Adipocyte (in vitro differentiated cells): ENCODE data around the gene RASGRP3.

Experiments
- DNase-seq: peaks from one replicate; pipeline ENCODE4 v3.0.0-alpha.2; 2015; ENCODE audit warnings: low read depth
- H3K27me3 ChIP-seq: replicated peaks from 2 replicates; pipeline ENCODE4 v1.7.0; 2013; ENCODE audit warnings: mild to moderate bottlenecking, low read length, moderate library complexity; ENCODE audit not compliant: control insufficient read depth, insufficient read depth
- H3K36me3 ChIP-seq: 2 replicates; pipeline ENCODE4 v1.7.0; 2013; ENCODE audit warnings: low read length, mild to moderate bottlenecking, moderate library complexity; ENCODE audit not compliant: control insufficient read depth, insufficient read depth, severe bottlenecking
- H3K4me1 ChIP-seq: 2 replicates; pipeline ENCODE4 v1.7.0; 2013; ENCODE audit warnings: mild to moderate bottlenecking, low read length, moderate library complexity; ENCODE audit not compliant: control insufficient read depth, insufficient read depth
- H3K4me3 ChIP-seq: 2 replicates; pipeline ENCODE4 v1.7.0; 2013; ENCODE audit warnings: mild to moderate bottlenecking, low read length, moderate library complexity
- H3K9ac ChIP-seq: 2 replicates; pipeline ENCODE4 v1.7.0; 2013; ENCODE audit warnings: mild to moderate bottlenecking, low read length, moderate library complexity
- H3K9me3 ChIP-seq: 2 replicates; pipeline ENCODE4 v1.7.0; 2013; ENCODE audit warnings: mild to moderate bottlenecking, low read length, moderate library complexity; ENCODE audit not compliant: control insufficient read depth

RASGRP3 gene

DNA sequence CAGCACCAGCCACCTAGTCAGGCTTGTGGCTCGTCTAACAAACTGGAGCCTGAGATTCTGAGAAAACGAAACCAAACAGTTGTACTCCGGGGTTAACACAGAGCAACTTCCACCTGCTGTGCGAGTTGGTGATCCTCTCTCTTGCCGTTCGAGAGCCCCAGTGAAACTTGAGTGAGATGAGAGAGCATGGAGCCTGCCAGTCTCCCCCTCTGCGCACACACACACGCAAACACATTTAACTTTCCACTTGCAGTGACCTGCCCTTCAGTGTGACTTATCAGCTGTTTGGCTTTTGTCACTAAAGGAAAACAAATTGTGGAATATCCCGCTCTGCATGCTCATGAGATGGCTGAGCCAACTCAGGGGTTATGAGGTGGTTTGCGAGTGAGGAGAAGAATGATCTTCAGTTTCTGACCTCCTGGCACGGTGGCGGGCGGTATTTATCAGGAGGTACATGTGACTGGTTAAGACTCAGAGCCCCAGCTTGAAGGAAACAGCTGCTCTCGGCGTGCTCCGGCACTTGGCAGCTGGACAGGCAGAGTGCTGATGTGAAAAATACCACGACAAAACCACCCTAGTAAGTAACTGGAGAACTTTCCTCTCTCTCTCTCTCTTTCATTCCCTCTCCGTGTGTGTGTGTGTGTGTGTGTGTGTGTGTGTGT lies at the start of gene RASGRP3:
Gene RASGRP3 (plus strand): TSS at position 519 of the 662 bp plus-strand sequence. CDS start 38,488 bp downstream, outside the sequence.
- DNase-seq, result peak; percentile 90
- Histone ChIP-seq H3K4me3 (peak within 1 kb of the TSS; percentile 87), H3K9ac (peak within 1 kb of the TSS; percentile 62), H3K9me3 (no peaks in the 10 kb centered on the region), H3K36me3 (no peaks in the 10 kb centered on the region), H3K27me3 (peaks cover 6% of the 10 kb centered on the region), H3K4me1 (peaks cover 5% of the 10 kb centered on the region)

DNA sequence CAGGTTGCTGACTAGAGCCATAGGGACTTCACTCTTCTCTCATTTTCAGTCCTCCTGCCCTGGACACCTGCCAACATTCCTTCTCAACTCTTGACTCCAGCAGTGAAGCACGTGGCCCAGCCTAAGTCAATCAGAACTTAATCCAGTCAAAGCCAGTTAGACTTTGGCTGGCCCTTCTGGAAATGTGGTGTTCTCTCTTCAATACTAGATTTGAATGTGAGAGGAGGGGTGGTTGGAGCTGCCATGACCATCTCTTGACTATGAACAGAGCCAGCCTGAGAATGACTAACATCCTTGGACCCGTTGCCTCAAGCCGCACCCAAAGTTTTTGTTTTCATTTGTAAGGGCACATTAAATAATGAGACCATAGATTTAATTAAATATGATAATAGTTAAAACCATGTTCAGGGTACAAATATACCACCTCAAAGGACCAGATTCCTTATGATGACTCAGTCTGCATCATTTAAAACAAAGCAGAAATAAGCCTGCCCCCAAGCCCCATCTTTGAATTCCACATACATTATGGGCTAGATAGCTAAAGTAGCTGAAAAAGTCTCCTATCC lies 49.7 kb upstream of the RASGRP3 start:
- Histone ChIP-seq H3K4me3 (no peak overlapping the region), H3K4me1 (no peaks in the 10 kb centered on the region), H3K36me3 (no peaks in the 10 kb centered on the region), H3K9ac (no peak overlapping the region), H3K9me3 (no peaks in the 10 kb centered on the region), H3K27me3 (no peaks in the 10 kb centered on the region)
- peak; percentile 57 for DNase-seq

- no peaks in the 10 kb centered on the region for H3K9me3 ChIP-seq
- no peak overlapping the region for H3K4me3 ChIP-seq
- no peak overlapping the region for H3K9ac ChIP-seq
- peaks cover 4% of the 10 kb centered on the region for H3K4me1 ChIP-seq
- no peaks in the 10 kb centered on the region for H3K27me3 ChIP-seq
- no peaks in the 10 kb centered on the region for H3K36me3 ChIP-seq
- DNase-seq, result no peak
Measured at GRCh38 chr2:33430077-33430476, 46.4 kb upstream of the RASGRP3 start.

GRCh38 chr2:33430856-33431255 lies 45.6 kb upstream of the RASGRP3 start:
- H3K27me3 ChIP-seq, result no peaks in the 10 kb centered on the region
- no peak overlapping the region for H3K9ac ChIP-seq
- H3K9me3 ChIP-seq, result no peaks in the 10 kb centered on the region
- no peak overlapping the region for H3K4me3 ChIP-seq
- H3K36me3 ChIP-seq, result no peaks in the 10 kb centered on the region
- peaks cover 4% of the 10 kb centered on the region for H3K4me1 ChIP-seq
- DNase-seq, result no peak

DNA sequence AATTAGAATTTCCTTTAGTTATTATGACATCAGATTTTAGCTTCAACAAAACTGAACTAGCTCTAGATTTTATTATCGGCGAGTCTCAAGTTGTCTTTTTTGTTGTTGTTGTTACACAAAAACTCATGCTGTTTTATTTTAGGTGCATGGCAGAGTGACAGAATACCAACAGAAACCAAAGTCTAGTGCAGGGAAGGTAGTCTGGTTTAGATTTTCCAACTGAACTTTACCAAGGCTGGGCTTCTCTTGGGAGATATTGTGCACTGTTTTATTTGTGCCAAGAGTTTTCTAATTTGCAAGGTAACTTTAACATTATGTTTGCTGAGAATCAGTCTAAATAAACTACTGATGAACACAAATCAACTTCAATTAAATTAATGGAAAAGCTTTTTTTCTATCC lies 43.6 kb upstream of the RASGRP3 start:
- H3K9ac ChIP-seq, result no peak overlapping the region
- H3K27me3 ChIP-seq, result no peaks in the 10 kb centered on the region
- H3K9me3 ChIP-seq, result no peaks in the 10 kb centered on the region
- peaks cover 10% of the 10 kb centered on the region for H3K4me1 ChIP-seq
- no peak for DNase-seq
- no peaks in the 10 kb centered on the region for H3K36me3 ChIP-seq
- H3K4me3 ChIP-seq, result no peak overlapping the region

DNA sequence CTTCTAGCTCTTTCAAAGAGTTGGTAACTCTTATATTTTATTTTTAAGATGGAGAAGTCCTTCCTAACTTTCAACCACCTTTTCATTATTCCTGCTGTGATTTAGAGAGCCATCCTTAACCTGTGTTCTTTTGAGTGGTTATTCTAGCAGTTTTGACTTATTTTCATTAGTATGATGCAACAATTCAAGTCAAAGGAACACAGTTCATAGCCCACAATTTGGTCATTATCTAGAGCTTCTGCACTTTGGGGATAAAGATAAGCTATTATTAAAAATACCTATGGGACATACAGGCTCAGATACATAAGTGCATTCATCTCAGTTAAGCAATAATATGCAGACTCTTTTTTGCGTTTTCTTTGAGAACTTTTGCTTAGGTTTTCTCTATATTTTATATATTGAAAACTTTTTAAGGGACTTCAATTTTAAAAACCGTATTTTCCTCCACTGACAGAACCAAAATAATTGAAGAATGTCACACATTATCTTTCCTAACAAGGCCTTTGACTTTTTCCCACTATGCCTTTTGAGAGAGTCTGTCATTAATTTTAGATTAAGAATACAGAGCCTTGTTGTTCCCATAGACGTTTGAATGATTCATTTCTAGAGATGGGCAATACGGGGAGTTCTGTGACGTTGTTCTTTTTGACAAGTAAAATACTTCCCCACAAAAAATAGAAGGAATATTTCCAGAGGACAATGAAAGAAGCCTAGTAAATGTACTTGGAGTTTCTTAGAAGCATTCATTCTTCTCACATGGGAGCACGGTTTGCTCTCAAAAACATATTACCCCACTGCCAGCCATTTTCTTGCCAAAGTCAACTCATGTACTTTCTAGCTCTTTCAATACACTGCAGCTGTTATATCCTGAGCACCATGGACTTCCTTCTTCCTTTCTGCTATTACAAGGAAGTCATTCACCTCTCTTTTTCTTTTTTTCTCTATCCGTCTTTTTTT lies 42.9 kb upstream of the RASGRP3 start:
- Histone ChIP-seq H3K27me3 (no peaks in the 10 kb centered on the region), H3K4me3 (no peak overlapping the region), H3K36me3 (no peaks in the 10 kb centered on the region), H3K9me3 (no peaks in the 10 kb centered on the region), H3K9ac (no peak overlapping the region), H3K4me1 (peaks cover 14% of the 10 kb centered on the region)
- no peak for DNase-seq

DNA sequence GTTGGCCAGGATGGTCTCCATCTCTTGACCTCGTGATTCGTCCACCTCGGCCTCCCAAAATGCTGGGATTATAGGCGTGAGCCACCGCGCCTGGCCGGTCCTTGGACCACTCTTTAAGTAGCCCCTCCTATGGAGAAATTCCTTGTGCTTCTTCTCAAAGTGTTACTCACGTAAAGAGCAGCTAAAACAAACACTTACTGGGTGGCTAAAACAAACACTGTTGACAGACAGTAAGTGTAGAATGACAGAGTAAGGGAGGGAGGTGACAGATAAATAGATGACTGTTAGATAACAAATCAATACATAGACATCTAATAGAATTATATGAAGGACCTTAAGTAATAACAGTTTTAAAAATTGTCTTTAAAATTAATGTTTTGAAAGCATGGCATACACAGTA lies 40.9 kb upstream of the RASGRP3 start:
- H3K4me1 ChIP-seq, result peaks cover 14% of the 10 kb centered on the region
- no peak for DNase-seq
- no peaks in the 10 kb centered on the region for H3K36me3 ChIP-seq
- H3K4me3 ChIP-seq, result no peak overlapping the region
- no peaks in the 10 kb centered on the region for H3K9me3 ChIP-seq
- no peaks in the 10 kb centered on the region for H3K27me3 ChIP-seq
- H3K9ac ChIP-seq, result no peak overlapping the region

DNA sequence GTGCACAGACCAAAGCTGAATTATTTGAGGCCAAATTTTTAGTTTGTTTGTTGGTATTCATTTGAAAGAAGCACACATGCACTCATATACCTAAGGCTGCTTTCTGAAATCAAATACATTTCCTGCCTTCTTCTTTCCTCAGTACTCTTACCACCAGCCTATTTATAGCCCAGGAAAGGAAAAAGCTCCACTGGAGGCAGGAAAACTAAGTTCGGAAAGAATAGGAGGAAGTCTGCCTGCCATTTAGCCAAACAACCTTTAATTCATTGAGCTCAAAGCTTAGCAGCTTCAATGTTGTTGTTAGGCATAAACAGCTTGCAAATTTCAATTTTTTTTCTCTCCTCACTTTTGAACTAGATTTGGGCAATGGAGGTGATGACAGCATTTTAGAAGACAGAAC lies 40.4 kb upstream of the RASGRP3 start:
- Histone ChIP-seq H3K27me3 (no peaks in the 10 kb centered on the region), H3K9me3 (no peaks in the 10 kb centered on the region), H3K4me1 (peaks cover 14% of the 10 kb centered on the region), H3K4me3 (no peak overlapping the region), H3K9ac (no peak overlapping the region), H3K36me3 (no peaks in the 10 kb centered on the region)
- DNase-seq, result no peak

GRCh38 chr2:33437297-33437696 lies 39.2 kb upstream of the RASGRP3 start:
- no peaks in the 10 kb centered on the region for H3K9me3 ChIP-seq
- no peaks in the 10 kb centered on the region for H3K27me3 ChIP-seq
- H3K36me3 ChIP-seq, result no peaks in the 10 kb centered on the region
- peak; percentile 83 for DNase-seq
- H3K9ac ChIP-seq, result peak overlapping the region; percentile 27
- no peak overlapping the region for H3K4me3 ChIP-seq
- peaks cover 14% of the 10 kb centered on the region for H3K4me1 ChIP-seq

DNA sequence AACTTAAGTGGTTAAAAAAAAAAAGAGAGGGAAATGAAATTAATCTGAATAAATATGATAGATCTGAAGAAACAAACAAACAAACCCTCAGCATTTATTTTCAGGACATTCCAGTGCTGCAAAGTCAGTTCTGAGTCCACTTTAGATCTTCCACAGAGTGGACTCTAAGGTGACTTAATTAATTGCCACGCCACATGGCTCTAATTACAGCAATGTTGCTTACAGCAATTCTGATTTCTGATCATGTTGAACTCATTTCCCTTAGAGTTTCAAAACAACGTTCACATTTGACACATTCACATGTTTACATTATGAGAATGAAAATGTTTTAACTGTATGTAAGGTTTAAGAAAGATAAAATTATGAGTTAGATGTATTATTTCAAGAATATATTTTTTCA lies 38.6 kb upstream of the RASGRP3 start:
- Histone ChIP-seq H3K27me3 (no peaks in the 10 kb centered on the region), H3K4me3 (no peak overlapping the region), H3K9ac (peak overlapping the region; percentile 27)

DNA sequence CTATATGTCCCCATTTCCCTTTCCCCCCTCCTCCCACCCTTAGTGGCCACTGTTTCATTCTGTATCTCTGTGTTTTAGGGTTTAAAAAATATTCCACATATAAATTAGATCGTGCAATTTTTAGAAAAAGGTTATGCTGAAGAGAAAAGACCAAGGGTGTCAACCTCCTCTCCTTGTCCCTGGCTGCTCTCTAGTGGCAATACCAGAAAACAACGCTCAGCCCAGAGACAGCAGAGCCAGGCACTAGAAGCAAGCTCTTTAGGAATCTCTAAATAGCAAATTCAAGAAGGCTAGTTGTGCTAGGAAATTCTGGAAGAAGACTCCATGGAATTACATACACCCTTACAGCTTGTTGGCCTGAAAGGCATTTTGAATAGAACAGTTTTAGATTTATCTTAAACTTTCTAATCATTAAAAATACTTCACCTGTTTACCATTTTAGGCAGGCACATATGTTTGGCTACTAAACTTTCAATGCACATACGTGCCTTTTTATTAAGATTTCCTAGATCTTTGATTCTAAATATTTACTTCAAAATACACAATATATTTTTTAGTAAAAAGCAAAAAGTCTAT lies 35.1 kb upstream of the RASGRP3 start:
- Histone ChIP-seq H3K27me3 (no peaks in the 10 kb centered on the region), H3K9ac (no peak overlapping the region), H3K4me1 (peaks cover 19% of the 10 kb centered on the region), H3K4me3 (no peak overlapping the region), H3K9me3 (no peaks in the 10 kb centered on the region), H3K36me3 (no peaks in the 10 kb centered on the region)
- DNase-seq, result peak; percentile 88

More for the DNA sequence above, 38.6 kb upstream of the RASGRP3 start:
- Histone ChIP-seq H3K36me3 (no peaks in the 10 kb centered on the region), H3K4me1 (peaks cover 18% of the 10 kb centered on the region), H3K9me3 (no peaks in the 10 kb centered on the region)
- peak; percentile 36 for DNase-seq
